Caco-2 (cell line): ENCODE measurements around the gene MAPKAP1. TPM values are rescaled to one million over a fixed set of nuclear protein-coding genes. Genes with fewer than 3 reads are reported as not detected.

Source experiments
- BruUV-seq: library from RNA; stranded (reverse); fragments of 400-500 nt; replicated peaks from 2 replicates; lab custom pipeline; 2021; lab: Mats Ljungman, UMichigan
- CTCF ChIA-PET: fragments of 300-600 bp; sonication (Branson Sonifier 250); formaldehyde crosslinking; loops from one replicate; lab custom pipeline; 2022; ENCODE audit warnings: antibody characterized with exemption; lab: Charles Lee
- POLR2A ChIA-PET: fragments of 300-600 bp; sonication (Branson Sonifier 250); formaldehyde crosslinking; loops from one replicate; lab custom pipeline; 2022; ENCODE audit warnings: antibody characterized with exemption; lab: Charles Lee
- DNase-seq, 2 experiments: peaks; one replicate each; pipeline versions ENCODE4 v3.0.0 to v3.0.0-alpha.2; 2020 to 2022
- H3K27me3 ChIP-seq: replicated peaks from 2 replicates; pipeline ENCODE4 v1.6.0; 2011; ENCODE audit warnings: low read length; ENCODE audit not compliant: control insufficient read depth, insufficient read depth
- H3K36me3 ChIP-seq: 2 replicates; pipeline ENCODE4 v1.5.1; 2011; ENCODE audit warnings: low read length; ENCODE audit not compliant: control insufficient read depth, insufficient read depth
- H3K4me1 ChIP-seq: fragments of 250-450 bp; sonication (Bioruptor Pico); 2 replicates; pipeline ENCODE4 v1.5.1; 2020; ENCODE audit warnings: mild to moderate bottlenecking
- H3K4me3 ChIP-seq: 2 replicates; pipeline ENCODE4 v1.5.1; 2011; ENCODE audit warnings: low read depth, mild to moderate bottlenecking, control low read depth, low read length
- H3K9me3 ChIP-seq: fragments of 250-450 bp; sonication (Bioruptor Pico); 2 replicates; pipeline ENCODE4 v1.5.1; 2020; ENCODE audit warnings: mild to moderate bottlenecking, moderate library complexity
- H3K27ac Mint-ChIP-seq: one replicate; pipeline ENCODE4 v1.8.0; 2022; ENCODE audit warnings: mixed read lengths; ENCODE audit not compliant: unreplicated experiment
- H3K27me3 Mint-ChIP-seq: one replicate; pipeline ENCODE4 v1.8.0; 2022; ENCODE audit warnings: mixed read lengths; ENCODE audit not compliant: insufficient read depth, unreplicated experiment
- H3K36me3 Mint-ChIP-seq: one replicate; pipeline ENCODE4 v1.8.0; 2022; ENCODE audit warnings: mild to moderate bottlenecking, mixed read lengths; ENCODE audit not compliant: insufficient read depth, unreplicated experiment
- H3K4me1 Mint-ChIP-seq: one replicate; pipeline ENCODE4 v1.8.0; 2022; ENCODE audit warnings: low read depth, mixed read lengths; ENCODE audit not compliant: unreplicated experiment
- H3K4me3 Mint-ChIP-seq: one replicate; pipeline ENCODE4 v1.8.0; 2022; ENCODE audit warnings: mild to moderate bottlenecking, moderate library complexity, mixed read lengths; ENCODE audit not compliant: unreplicated experiment
- H3K9me3 Mint-ChIP-seq: one replicate; pipeline ENCODE4 v1.8.0; 2022; ENCODE audit warnings: mixed read lengths; ENCODE audit not compliant: unreplicated experiment
- CTCF ChIP-seq, 2 experiments: fragments of 200-600 bp in 1 of 2; IDR thresholded peaks; 1 replicate in 1 of 2; 2 replicates in 1 of 2; pipeline versions ENCODE4 v1.5.1 to v1.8.0; 2011 to 2022; ENCODE audit warnings: antibody characterized with exemption in 1 of 2, control low read depth in 1 of 2, inconsistent platforms in 1 of 2, low read depth in 1 of 2, low read length in 1 of 2, mild to moderate bottlenecking in 1 of 2, moderate library complexity in 1 of 2; ENCODE audit not compliant: insufficient read depth in 1 of 2, severe bottlenecking in 1 of 2, unreplicated experiment in 1 of 2
- intact Hi-C: fragments of 100-400 bp; cut with micrococcal nuclease; formaldehyde crosslinking; loops from one replicate; pipeline ENCODE4 v1.10.0; 2022; ENCODE audit not compliant: unreplicated experiment
- total RNA-seq: library from RNA; stranded (reverse); gene quantifications from 2 replicates; pipeline ENCODE4 v1.2.3, GENCODE V29; 2022

MAPKAP1 gene
- total RNA-seq, 1 experiment from 2014 or later: 70.0 TPM

GRCh38 chr9:125470767-125471580, 236.0 kb downstream of the MAPKAP1 start:
- peaks cover 4% of the 10 kb centered on the region for H3K36me3 Mint-ChIP-seq
- H3K27me3 Mint-ChIP-seq: no peaks in the 10 kb centered on the region
- no peaks in the 10 kb centered on the region for H3K4me1 Mint-ChIP-seq
- intact Hi-C loops: no loop called here
- Histone ChIP-seq H3K4me3 (no peak overlapping the region), H3K9me3 (no peaks in the 10 kb centered on the region), H3K36me3 (no peaks in the 10 kb centered on the region), H3K4me1 (no peaks in the 10 kb centered on the region), H3K27me3 (no peaks in the 10 kb centered on the region)
- BruUV-seq: no TSS peak
- H3K27ac Mint-ChIP-seq: no peak overlapping the region
- no peak for TF ChIP-seq CTCF (IDR thresholded peaks at IDR 0.05; ENCODE audit: insufficient read depth in 1 of 2, low read depth in 1 of 2, low read length in 1 of 2, severe bottlenecking in 1 of 2, unreplicated experiment in 1 of 2)
- H3K9me3 Mint-ChIP-seq: no peaks in the 10 kb centered on the region
- DNase-seq: no peak
- POLR2A ChIA-PET: no interaction called here
- no peak overlapping the region for H3K4me3 Mint-ChIP-seq
- CTCF ChIA-PET: no interaction called here

- no peak overlapping the region for H3K4me3 ChIP-seq
- CTCF ChIA-PET: interaction anchor here (0.8 kb wide), 1 partner anchor 63 kb away, joined by 3 read pairs; no protein-coding TSS in a partner anchor
- Mint-ChIP-seq H3K4me3 (no peak overlapping the region), H3K9me3 (no peaks in the 10 kb centered on the region), H3K27me3 (no peaks in the 10 kb centered on the region), H3K36me3 (no peaks in the 10 kb centered on the region), H3K27ac (no peak overlapping the region), H3K4me1 (no peaks in the 10 kb centered on the region)
- intact Hi-C loops: no loop called here
- H3K4me1 ChIP-seq: no peaks in the 10 kb centered on the region
- no peak for DNase-seq
- H3K9me3 ChIP-seq: no peaks in the 10 kb centered on the region
- BruUV-seq: no TSS peak
- no peak for TF ChIP-seq CTCF (IDR thresholded peaks at IDR 0.05; ENCODE audit: insufficient read depth in 1 of 2, low read depth in 1 of 2, low read length in 1 of 2, severe bottlenecking in 1 of 2, unreplicated experiment in 1 of 2)
- no peaks in the 10 kb centered on the region for H3K36me3 ChIP-seq
- no peaks in the 10 kb centered on the region for H3K27me3 ChIP-seq
- POLR2A ChIA-PET: no interaction called here
Measured at GRCh38 chr9:125470189-125470588, 236.8 kb downstream of the MAPKAP1 start.

- H3K27me3 ChIP-seq: no peaks in the 10 kb centered on the region
- BruUV-seq: no TSS peak
- ChIA-PET CTCF (no interaction called here), POLR2A (no interaction called here)
- Mint-ChIP-seq H3K4me3 (no peak overlapping the region), H3K9me3 (no peaks in the 10 kb centered on the region), H3K27ac (no peak overlapping the region), H3K36me3 (no peaks in the 10 kb centered on the region), H3K4me1 (no peaks in the 10 kb centered on the region), H3K27me3 (no peaks in the 10 kb centered on the region)
- H3K4me3 ChIP-seq: no peak overlapping the region
- H3K9me3 ChIP-seq: no peaks in the 10 kb centered on the region
- no peak for DNase-seq
- no peak for TF ChIP-seq CTCF (IDR thresholded peaks at IDR 0.05; ENCODE audit: insufficient read depth in 1 of 2, low read depth in 1 of 2, low read length in 1 of 2, severe bottlenecking in 1 of 2, unreplicated experiment in 1 of 2)
- intact Hi-C loops: no loop called here
- peaks cover 2% of the 10 kb centered on the region; the same call in 1 of the 2 replicates for H3K4me1 ChIP-seq
- H3K36me3 ChIP-seq: no peaks in the 10 kb centered on the region
Measured at GRCh38 chr9:125468646-125469045, 238.4 kb downstream of the MAPKAP1 start.
